HepG2 (cell line): ENCODE results near the gene KLHL21. TPM values are rescaled to one million over a fixed set of nuclear protein-coding genes. Genes with fewer than 3 reads are reported as not detected.

ENCODE experiments used
- AGO2 ChIP-seq: fragments of 200-400 bp; formaldehyde crosslinking; optimal IDR thresholded peaks from 2 replicates; pipeline ENCODE3; 2017; ENCODE audit warnings: mild to moderate bottlenecking, low read depth, low read length, moderate library complexity
- CHD4 ChIP-seq: fragments of 200-600 bp; sonication (generic); IDR thresholded peaks from 2 replicates; pipeline ENCODE4 v1.7.0; 2017; ENCODE audit warnings: mild to moderate bottlenecking, low read length, borderline replicate concordance
- HNRNPK ChIP-seq: fragments of 200-400 bp; formaldehyde crosslinking; IDR thresholded peaks from 2 replicates; pipeline ENCODE4 v1.6.1; 2018; ENCODE audit warnings: low read length, low read depth, moderate library complexity, mild to moderate bottlenecking; ENCODE audit not compliant: poor library complexity, severe bottlenecking
- LCORL ChIP-seq, 2 experiments: fragments of 450-650 bp in 1 of 2; sonication (generic) in 1 of 2; formaldehyde crosslinking in 1 of 2; IDR thresholded peaks; 2 replicates each; pipeline versions ENCODE4 v1.5.0 to v1.6.1; 2017 to 2020; ENCODE audit warnings: antibody characterized with exemption in 1 of 2, missing genetic modification reagents in 1 of 2
- MATR3 ChIP-seq: sonication (generic); formaldehyde crosslinking; IDR thresholded peaks from 2 replicates; pipeline ENCODE4 v1.4.0; 2020; ENCODE audit warnings: missing genetic modification reagents
- MIER3 ChIP-seq: IDR thresholded peaks from 2 replicates; pipeline ENCODE4 v1.6.1; 2016; ENCODE audit warnings: missing compliant biosample characterization, borderline replicate concordance
- NONO ChIP-seq, 2 experiments: fragments of 450-650 bp in 1 of 2; sonication (generic) in 1 of 2; formaldehyde crosslinking in 1 of 2; IDR thresholded peaks in 1 of 2; conservative IDR thresholded peaks in 1 of 2; 2 replicates each; pipeline versions ENCODE4 v1.6.1 to v1.8.0; 2017 to 2022; ENCODE audit warnings: mild to moderate bottlenecking in 1 of 2, missing genetic modification reagents in 1 of 2, moderate library complexity in 1 of 2
- PHB2 ChIP-seq: fragments of 450-650 bp; IDR thresholded peaks from 2 replicates; pipeline ENCODE4 v1.6.1; 2018; ENCODE audit not compliant: partially characterized antibody
- PHF20 ChIP-seq: sonication (generic); formaldehyde crosslinking; IDR thresholded peaks from 2 replicates; pipeline ENCODE4 v1.5.0; 2020; ENCODE audit warnings: mild to moderate bottlenecking, missing genetic modification reagents
- SNAPC2 ChIP-seq: sonication (generic); formaldehyde crosslinking; IDR thresholded peaks from 2 replicates; pipeline ENCODE4 v1.8.1; 2022; ENCODE audit warnings: mild to moderate bottlenecking, missing genetic modification reagents
- ZBTB38 ChIP-seq: sonication (generic); formaldehyde crosslinking; IDR thresholded peaks from 2 replicates; pipeline ENCODE4 v1.5.1; 2020; ENCODE audit warnings: mild to moderate bottlenecking, missing genetic modification reagents
- ZNF33A ChIP-seq: sonication (generic); formaldehyde crosslinking; IDR thresholded peaks from 2 replicates; pipeline ENCODE4 v1.5.1; 2020; ENCODE audit warnings: missing genetic modification reagents, mild to moderate bottlenecking, moderate library complexity, borderline replicate concordance
- ZNF607 ChIP-seq: sonication (generic); formaldehyde crosslinking; IDR thresholded peaks from 2 replicates; pipeline ENCODE4 v1.5.1; 2020; ENCODE audit warnings: missing genetic modification reagents, mild to moderate bottlenecking, borderline replicate concordance
- polyA plus RNA-seq, 8 experiments: library from polyadenylated mRNA; depleted of rRNA in 3 of 8; stranded (reverse) in 7 of 8; unstranded in 1 of 8; fragments of >200 nt; fragmentation: Illumina TruSeq in 4 of 8; extraction: Trizol in 4 of 8; gene quantifications; 2 replicates each; pipeline versions ENCODE4 v1.2.1 to v1.2.3, GENCODE V29; 2011 to 2016; ENCODE audit warnings: low read depth in 4 of 8, missing spikeins in 1 of 8, mixed read lengths in 1 of 8; ENCODE audit not compliant: insufficient read depth in 1 of 8
- total RNA-seq, 5 experiments: library from RNA; depleted of rRNA; stranded (reverse); fragments of >200 nt; fragmentation: Illumina TruSeq; extraction: Trizol; gene quantifications; 2 replicates each; pipeline ENCODE4 v1.2.3, GENCODE V29; 2016; ENCODE audit warnings: low read depth in 1 of 5
- TF ChIP-seq, protein P1 (sequence below): fragments of 450-650 bp; IDR thresholded peaks from 2 replicates; pipeline ENCODE4 v1.6.1; 2017
- TF ChIP-seq, protein P2 (sequence below): sonication (generic); formaldehyde crosslinking; IDR thresholded peaks from 2 replicates; pipeline ENCODE4 v1.4.0; 2020; ENCODE audit warnings: missing genetic modification reagents
- TF ChIP-seq, protein P3 (sequence below): sonication (generic); formaldehyde crosslinking; IDR thresholded peaks from 2 replicates; pipeline ENCODE4 v1.9.0; 2021; ENCODE audit warnings: missing genetic modification reagents, mild to moderate bottlenecking, borderline replicate concordance
- TF ChIP-seq, protein P4 (sequence below): sonication (generic); formaldehyde crosslinking; IDR thresholded peaks from 2 replicates; pipeline ENCODE4 v1.8.1; 2022; ENCODE audit warnings: low read depth, mild to moderate bottlenecking, missing genetic modification reagents

KLHL21 gene
- total and polyA plus RNA-seq, 2 of the 13 experiments (the other 11 are each of a cell fraction or from before 2014, with no cell fraction given), result 14.8 to 25.0 TPM

DNA sequence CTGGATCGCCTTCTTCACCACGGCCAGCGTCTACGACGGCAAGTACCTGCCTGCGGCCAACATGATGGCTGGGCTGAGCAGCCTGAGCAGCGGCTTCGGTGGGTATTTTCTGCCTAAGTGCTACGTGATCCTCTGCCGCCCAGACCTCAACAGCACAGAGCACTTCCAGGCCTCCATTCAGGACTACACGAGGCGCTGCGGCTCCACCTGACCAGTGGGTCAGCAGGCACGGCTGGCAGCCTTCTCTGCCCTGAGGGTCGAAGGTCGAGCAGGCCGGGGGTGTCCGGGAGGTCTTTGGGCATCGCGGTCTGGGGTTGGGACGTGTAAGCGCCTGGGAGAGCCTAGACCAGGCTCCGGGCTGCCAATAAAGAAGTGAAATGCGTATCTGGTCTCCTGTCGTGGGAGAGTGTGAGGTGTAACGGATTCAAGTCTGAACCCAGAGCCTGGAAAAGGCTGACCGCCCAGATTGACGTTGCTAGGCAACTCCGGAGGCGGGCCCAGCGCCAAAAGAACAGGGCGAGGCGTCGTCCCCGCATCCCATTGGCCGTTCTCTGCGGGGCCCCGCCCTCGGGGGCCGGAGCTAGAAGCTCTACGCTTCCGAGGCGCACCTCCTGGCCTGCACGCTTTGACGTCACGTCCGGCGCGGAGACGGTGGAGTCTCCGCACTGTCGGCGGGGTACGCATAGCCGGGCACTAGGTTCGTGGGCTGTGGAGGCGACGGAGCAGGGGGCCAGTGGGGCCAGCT lies 23.1 kb downstream of the KLHL21 start, which contains the start of gene ZBTB48 (continued):
- TF ChIP-seq, protein P1, sequence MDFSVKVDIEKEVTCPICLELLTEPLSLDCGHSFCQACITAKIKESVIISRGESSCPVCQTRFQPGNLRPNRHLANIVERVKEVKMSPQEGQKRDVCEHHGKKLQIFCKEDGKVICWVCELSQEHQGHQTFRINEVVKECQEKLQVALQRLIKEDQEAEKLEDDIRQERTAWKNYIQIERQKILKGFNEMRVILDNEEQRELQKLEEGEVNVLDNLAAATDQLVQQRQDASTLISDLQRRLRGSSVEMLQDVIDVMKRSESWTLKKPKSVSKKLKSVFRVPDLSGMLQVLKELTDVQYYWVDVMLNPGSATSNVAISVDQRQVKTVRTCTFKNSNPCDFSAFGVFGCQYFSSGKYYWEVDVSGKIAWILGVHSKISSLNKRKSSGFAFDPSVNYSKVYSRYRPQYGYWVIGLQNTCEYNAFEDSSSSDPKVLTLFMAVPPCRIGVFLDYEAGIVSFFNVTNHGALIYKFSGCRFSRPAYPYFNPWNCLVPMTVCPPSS, result no peak
- TF ChIP-seq PHF20 (CRISPR knock-in tag) (peak; percentile 70), HNRNPK (no peak), PHB2 (no peak), NONO (IDR thresholded peaks at IDR 0.05) (no peak), NONO (CRISPR knock-in tag; conservative IDR thresholded peaks at IDR 0.05) (peak; percentile 16; the same call in 1 of the 2 replicates), SNAPC2 (no peak), ZBTB38 (no peak), ZNF607 (peak; percentile 80; the same call in 1 of the 2 replicates), ZNF33A (CRISPR knock-in tag) (no peak), MIER3 (CRISPR knock-in tag) (no peak), AGO2 (peak; percentile 19), MATR3 (CRISPR knock-in tag) (no peak), LCORL (IDR thresholded peaks at IDR 0.05) (no peak), LCORL (CRISPR knock-in tag; IDR thresholded peaks at IDR 0.05) (peak; percentile 29; the same call in 1 of the 2 replicates), CHD4 (no peak)
- TF ChIP-seq, protein P2, sequence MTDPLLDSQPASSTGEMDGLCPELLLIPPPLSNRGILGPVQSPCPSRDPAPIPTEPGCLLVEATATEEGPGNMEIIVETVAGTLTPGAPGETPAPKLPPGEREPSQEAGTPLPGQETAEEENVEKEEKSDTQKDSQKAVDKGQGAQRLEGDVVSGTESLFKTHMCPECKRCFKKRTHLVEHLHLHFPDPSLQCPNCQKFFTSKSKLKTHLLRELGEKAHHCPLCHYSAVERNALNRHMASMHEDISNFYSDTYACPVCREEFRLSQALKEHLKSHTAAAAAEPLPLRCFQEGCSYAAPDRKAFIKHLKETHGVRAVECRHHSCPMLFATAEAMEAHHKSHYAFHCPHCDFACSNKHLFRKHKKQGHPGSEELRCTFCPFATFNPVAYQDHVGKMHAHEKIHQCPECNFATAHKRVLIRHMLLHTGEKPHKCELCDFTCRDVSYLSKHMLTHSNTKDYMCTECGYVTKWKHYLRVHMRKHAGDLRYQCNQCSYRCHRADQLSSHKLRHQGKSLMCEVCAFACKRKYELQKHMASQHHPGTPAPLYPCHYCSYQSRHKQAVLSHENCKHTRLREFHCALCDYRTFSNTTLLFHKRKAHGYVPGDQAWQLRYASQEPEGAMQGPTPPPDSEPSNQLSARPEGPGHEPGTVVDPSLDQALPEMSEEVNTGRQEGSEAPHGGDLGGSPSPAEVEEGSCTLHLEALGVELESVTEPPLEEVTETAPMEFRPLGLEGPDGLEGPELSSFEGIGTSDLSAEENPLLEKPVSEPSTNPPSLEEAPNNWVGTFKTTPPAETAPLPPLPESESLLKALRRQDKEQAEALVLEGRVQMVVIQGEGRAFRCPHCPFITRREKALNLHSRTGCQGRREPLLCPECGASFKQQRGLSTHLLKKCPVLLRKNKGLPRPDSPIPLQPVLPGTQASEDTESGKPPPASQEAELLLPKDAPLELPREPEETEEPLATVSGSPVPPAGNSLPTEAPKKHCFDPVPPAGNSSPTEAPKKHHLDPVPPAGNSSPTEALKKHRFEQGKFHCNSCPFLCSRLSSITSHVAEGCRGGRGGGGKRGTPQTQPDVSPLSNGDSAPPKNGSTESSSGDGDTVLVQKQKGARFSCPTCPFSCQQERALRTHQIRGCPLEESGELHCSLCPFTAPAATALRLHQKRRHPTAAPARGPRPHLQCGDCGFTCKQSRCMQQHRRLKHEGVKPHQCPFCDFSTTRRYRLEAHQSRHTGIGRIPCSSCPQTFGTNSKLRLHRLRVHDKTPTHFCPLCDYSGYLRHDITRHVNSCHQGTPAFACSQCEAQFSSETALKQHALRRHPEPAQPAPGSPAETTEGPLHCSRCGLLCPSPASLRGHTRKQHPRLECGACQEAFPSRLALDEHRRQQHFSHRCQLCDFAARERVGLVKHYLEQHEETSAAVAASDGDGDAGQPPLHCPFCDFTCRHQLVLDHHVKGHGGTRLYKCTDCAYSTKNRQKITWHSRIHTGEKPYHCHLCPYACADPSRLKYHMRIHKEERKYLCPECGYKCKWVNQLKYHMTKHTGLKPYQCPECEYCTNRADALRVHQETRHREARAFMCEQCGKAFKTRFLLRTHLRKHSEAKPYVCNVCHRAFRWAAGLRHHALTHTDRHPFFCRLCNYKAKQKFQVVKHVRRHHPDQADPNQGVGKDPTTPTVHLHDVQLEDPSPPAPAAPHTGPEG, result no peak
- TF ChIP-seq, protein P3, sequence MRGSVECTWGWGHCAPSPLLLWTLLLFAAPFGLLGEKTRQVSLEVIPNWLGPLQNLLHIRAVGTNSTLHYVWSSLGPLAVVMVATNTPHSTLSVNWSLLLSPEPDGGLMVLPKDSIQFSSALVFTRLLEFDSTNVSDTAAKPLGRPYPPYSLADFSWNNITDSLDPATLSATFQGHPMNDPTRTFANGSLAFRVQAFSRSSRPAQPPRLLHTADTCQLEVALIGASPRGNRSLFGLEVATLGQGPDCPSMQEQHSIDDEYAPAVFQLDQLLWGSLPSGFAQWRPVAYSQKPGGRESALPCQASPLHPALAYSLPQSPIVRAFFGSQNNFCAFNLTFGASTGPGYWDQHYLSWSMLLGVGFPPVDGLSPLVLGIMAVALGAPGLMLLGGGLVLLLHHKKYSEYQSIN, result no peak
- TF ChIP-seq, protein P4, sequence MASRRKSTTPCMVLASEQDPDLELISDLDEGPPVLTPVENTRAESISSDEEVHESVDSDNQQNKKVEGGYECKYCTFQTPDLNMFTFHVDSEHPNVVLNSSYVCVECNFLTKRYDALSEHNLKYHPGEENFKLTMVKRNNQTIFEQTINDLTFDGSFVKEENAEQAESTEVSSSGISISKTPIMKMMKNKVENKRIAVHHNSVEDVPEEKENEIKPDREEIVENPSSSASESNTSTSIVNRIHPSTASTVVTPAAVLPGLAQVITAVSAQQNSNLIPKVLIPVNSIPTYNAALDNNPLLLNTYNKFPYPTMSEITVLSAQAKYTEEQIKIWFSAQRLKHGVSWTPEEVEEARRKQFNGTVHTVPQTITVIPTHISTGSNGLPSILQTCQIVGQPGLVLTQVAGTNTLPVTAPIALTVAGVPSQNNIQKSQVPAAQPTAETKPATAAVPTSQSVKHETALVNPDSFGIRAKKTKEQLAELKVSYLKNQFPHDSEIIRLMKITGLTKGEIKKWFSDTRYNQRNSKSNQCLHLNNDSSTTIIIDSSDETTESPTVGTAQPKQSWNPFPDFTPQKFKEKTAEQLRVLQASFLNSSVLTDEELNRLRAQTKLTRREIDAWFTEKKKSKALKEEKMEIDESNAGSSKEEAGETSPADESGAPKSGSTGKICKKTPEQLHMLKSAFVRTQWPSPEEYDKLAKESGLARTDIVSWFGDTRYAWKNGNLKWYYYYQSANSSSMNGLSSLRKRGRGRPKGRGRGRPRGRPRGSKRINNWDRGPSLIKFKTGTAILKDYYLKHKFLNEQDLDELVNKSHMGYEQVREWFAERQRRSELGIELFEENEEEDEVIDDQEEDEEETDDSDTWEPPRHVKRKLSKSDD, result no peak; the same call in none of the 2 replicates
